H1 (cell line): ENCODE measurements around the gene C18orf54. TPM values are rescaled to one million over a fixed set of nuclear protein-coding genes. Genes with fewer than 3 reads are reported as not detected.
A peak's percentile ranks its signal among the peaks of the same experiment; 100 is the strongest.

Source experiments
- CTCF ChIA-PET: fragments of 300-600 bp; sonication (Branson Sonifier 250); formaldehyde crosslinking; loops from one replicate; lab custom pipeline; 2021; ENCODE audit not compliant: partially characterized antibody; lab: Charles Lee
- POLR2A ChIA-PET: fragments of 300-600 bp; sonication (Branson Sonifier 250); formaldehyde crosslinking; loops from one replicate; lab custom pipeline; 2021; ENCODE audit warnings: inconsistent platforms; ENCODE audit not compliant: partially characterized antibody; lab: Charles Lee
- DNase-seq, 2 experiments: peaks; one replicate each; pipeline versions ENCODE4 v3.0.0 to v3.0.0-alpha.2; 2010 to 2022; ENCODE audit warnings: low spot score in 2 of 2, low read depth in 1 of 2, mixed read lengths in 1 of 2
- FAIRE-seq: peaks from 2 replicates; lab custom pipeline; 2011; peaks lifted over from hg19 to GRCh38; lab: Jason Lieb, UNC
- H2AFZ ChIP-seq: 2 replicates; pipeline ENCODE4 v1.8.1; 2012; ENCODE audit warnings: low read length, inconsistent platforms
- H2AK5ac ChIP-seq: 2 replicates; pipeline ENCODE4 v1.6.1; 2013; ENCODE audit warnings: low read depth, low read length
- H2BK120ac ChIP-seq: replicated peaks from 2 replicates; pipeline ENCODE3; 2013; ENCODE audit warnings: low read depth, low read length, inconsistent platforms
- H2BK12ac ChIP-seq: 2 replicates; pipeline ENCODE4 v1.6.1; 2013; ENCODE audit warnings: low read depth, low read length
- H2BK15ac ChIP-seq: 2 replicates; pipeline ENCODE4 v1.6.1; 2013; ENCODE audit warnings: low read length
- H2BK20ac ChIP-seq: 2 replicates; pipeline ENCODE4 v1.6.1; 2013; ENCODE audit warnings: low read length
- H2BK5ac ChIP-seq: 2 replicates; pipeline ENCODE4 v1.6.1; 2013; ENCODE audit warnings: low read depth, low read length
- H3K14ac ChIP-seq: 2 replicates; pipeline ENCODE4 v1.6.1; 2013; ENCODE audit warnings: inconsistent platforms; ENCODE audit not compliant: insufficient read length
- H3K18ac ChIP-seq: 2 replicates; pipeline ENCODE4 v1.6.1; 2013; ENCODE audit warnings: low read length; ENCODE audit errors: extremely low read depth
- H3K23ac ChIP-seq: 2 replicates; pipeline ENCODE4 v1.6.1; 2013; ENCODE audit warnings: inconsistent platforms; ENCODE audit not compliant: insufficient read length
- H3K23me2 ChIP-seq: 2 replicates; pipeline ENCODE4 v1.6.1; 2013; ENCODE audit warnings: low read depth, low read length
- H3K27ac ChIP-seq: 2 replicates; pipeline ENCODE4 v1.6.1; 2011; ENCODE audit warnings: low read depth, low read length, inconsistent platforms
- H3K27me3 ChIP-seq, 4 experiments: replicated peaks in 1 of 4; 1 replicate in 1 of 4; 2 replicates in 3 of 4; pipeline versions ENCODE4 v1.6.1 to v1.8.1; 2011 to 2013; ENCODE audit warnings: low read length in 3 of 4, mild to moderate bottlenecking in 3 of 4, inconsistent platforms in 2 of 4, mixed read lengths in 2 of 4, moderate library complexity in 1 of 4; ENCODE audit not compliant: control insufficient read depth in 3 of 4, insufficient read depth in 3 of 4; ENCODE audit errors: extremely low read depth in 1 of 4
- H3K36me3 ChIP-seq, 4 experiments: 2 replicates each; pipeline versions ENCODE4 v1.6.1 to v1.8.1; 2011 to 2013; ENCODE audit warnings: mild to moderate bottlenecking in 4 of 4, low read length in 3 of 4, moderate library complexity in 2 of 4, control low read depth in 1 of 4, inconsistent platforms in 1 of 4; ENCODE audit not compliant: insufficient read depth in 4 of 4, control insufficient read depth in 2 of 4
- H3K4ac ChIP-seq: replicated peaks from 2 replicates; pipeline ENCODE3; 2013; ENCODE audit warnings: low read length, low read depth, mixed read lengths, inconsistent platforms; ENCODE audit not compliant: insufficient read length
- H3K4me1 ChIP-seq, 4 experiments: replicated peaks in 1 of 4; 1 replicate in 1 of 4; 2 replicates in 3 of 4; pipeline versions ENCODE4 v1.6.1 to v1.8.1; 2011 to 2013; ENCODE audit warnings: low read length in 3 of 4, inconsistent platforms in 2 of 4, mixed read lengths in 1 of 4; ENCODE audit not compliant: insufficient read depth in 4 of 4, control insufficient read depth in 3 of 4
- H3K4me2 ChIP-seq, 2 experiments: 2 replicates each; pipeline versions ENCODE4 v1.6.1 to v1.8.1; 2011 to 2013; ENCODE audit warnings: low read depth in 2 of 2, low read length in 2 of 2, control low read depth in 1 of 2, inconsistent platforms in 1 of 2, mild to moderate bottlenecking in 1 of 2; ENCODE audit not compliant: insufficient read depth in 1 of 2
- H3K4me3 ChIP-seq, 4 experiments: fragments of 200-600, 300-600 bp in 1 of 4; sonication (generic), shearing (Covaris generic), sonication (Bioruptor Twin) in 1 of 4; 2 replicates each; pipeline versions ENCODE4 v1.5.1 to v1.8.1; 2011 to 2016; ENCODE audit warnings: low read length in 4 of 4, low read depth in 3 of 4, control low read depth in 2 of 4, inconsistent platforms in 2 of 4, mild to moderate bottlenecking in 2 of 4, mixed read lengths in 1 of 4, moderate library complexity in 1 of 4; ENCODE audit not compliant: insufficient read depth in 2 of 4; ENCODE audit errors: extremely low read depth in 1 of 4
- H3K56ac ChIP-seq: replicated peaks from 2 replicates; pipeline ENCODE3; 2013; ENCODE audit warnings: low read depth, mild to moderate bottlenecking, mixed read lengths, low read length, inconsistent platforms; ENCODE audit not compliant: insufficient read length
- H3K79me1 ChIP-seq: 2 replicates; pipeline ENCODE4 v1.6.1; 2013; ENCODE audit warnings: low read depth, low read length, control low read depth
- H3K79me2 ChIP-seq, 2 experiments: 2 replicates each; pipeline versions ENCODE4 v1.6.1 to v1.8.1; 2012 to 2013; ENCODE audit warnings: low read length in 2 of 2, mild to moderate bottlenecking in 2 of 2, inconsistent platforms in 1 of 2; ENCODE audit not compliant: insufficient read depth in 2 of 2, control insufficient read depth in 1 of 2
- H3K9ac ChIP-seq, 4 experiments: replicated peaks in 1 of 4; 1 replicate in 1 of 4; 2 replicates in 3 of 4; pipeline versions ENCODE4 v1.6.1 to v1.8.1; 2011 to 2013; ENCODE audit warnings: low read depth in 3 of 4, low read length in 3 of 4, control low read depth in 2 of 4, mild to moderate bottlenecking in 2 of 4, moderate library complexity in 2 of 4, inconsistent platforms in 1 of 4; ENCODE audit errors: extremely low read depth in 1 of 4
- H3K9me3 ChIP-seq, 2 experiments: 2 replicates each; pipeline versions ENCODE4 v1.6.1 to v1.8.1; 2012 to 2013; ENCODE audit warnings: mild to moderate bottlenecking in 2 of 2, moderate library complexity in 2 of 2, control low read depth in 1 of 2, inconsistent platforms in 1 of 2, low read depth in 1 of 2, low read length in 1 of 2, mixed read lengths in 1 of 2; ENCODE audit not compliant: insufficient read depth in 2 of 2
- H4K20me1 ChIP-seq, 2 experiments: replicated peaks in 1 of 2; 2 replicates each; pipeline versions ENCODE3 to v1.8.1; 2011 to 2013; ENCODE audit warnings: inconsistent platforms in 2 of 2, low read length in 2 of 2, mild to moderate bottlenecking in 1 of 2; ENCODE audit not compliant: insufficient read depth in 2 of 2, control insufficient read depth in 1 of 2
- H4K5ac ChIP-seq: 2 replicates; pipeline ENCODE4 v1.6.1; 2013; ENCODE audit warnings: low read length, low read depth, mixed read lengths, inconsistent platforms; ENCODE audit not compliant: insufficient read length
- H4K8ac ChIP-seq: 2 replicates; pipeline ENCODE4 v1.8.0; 2013; ENCODE audit warnings: mild to moderate bottlenecking, moderate library complexity, low read length, inconsistent platforms; ENCODE audit not compliant: insufficient read depth; ENCODE audit errors: extremely low read depth
- H4K91ac ChIP-seq: replicated peaks from 2 replicates; pipeline ENCODE3; 2013; ENCODE audit warnings: low read length, mixed read lengths, inconsistent platforms; ENCODE audit not compliant: insufficient read length
- BACH1 ChIP-seq: IDR thresholded peaks from 2 replicates; pipeline ENCODE4 v1.6.1; 2012; ENCODE audit warnings: low read length, improper control_type of control experiment
- CEBPB ChIP-seq: IDR thresholded peaks from 2 replicates; pipeline ENCODE4 v1.6.1; 2012; ENCODE audit warnings: low read depth, low read length
- CHD1 ChIP-seq: IDR thresholded peaks from 2 replicates; pipeline ENCODE4 v1.6.1; 2012; ENCODE audit warnings: low read depth, low read length, improper control_type of control experiment
- EZH2 ChIP-seq: fragments of 200-600 bp; sonication (generic); IDR thresholded peaks from 2 replicates; pipeline ENCODE4 v1.7.1; 2012; ENCODE audit warnings: low read depth, mild to moderate bottlenecking, moderate library complexity, low read length, inconsistent platforms; ENCODE audit not compliant: severe bottlenecking
- GABPA ChIP-seq: IDR thresholded peaks from 2 replicates; pipeline ENCODE4 v1.6.1; 2011; ENCODE audit warnings: mild to moderate bottlenecking, low read length, moderate library complexity, borderline replicate concordance; ENCODE audit not compliant: insufficient read depth
- JUN ChIP-seq: IDR thresholded peaks from 2 replicates; pipeline ENCODE4 v1.6.1; 2011; ENCODE audit warnings: low read depth, mild to moderate bottlenecking, improper control_type of control experiment, low read length
- MAFK ChIP-seq: IDR thresholded peaks from 2 replicates; pipeline ENCODE4 v1.6.1; 2012; ENCODE audit warnings: low read depth, mild to moderate bottlenecking, improper control_type of control experiment, low read length
- NRF1 ChIP-seq: IDR thresholded peaks from 2 replicates; pipeline ENCODE4 v1.6.1; 2011; ENCODE audit warnings: mild to moderate bottlenecking, low read depth, low read length, improper control_type of control experiment
- PHF8 ChIP-seq: fragments of 200-600 bp; sonication (generic); conservative IDR thresholded peaks from 2 replicates; pipeline ENCODE4 v1.7.1; 2012; ENCODE audit warnings: low read depth, mild to moderate bottlenecking, inconsistent platforms, low read length, moderate library complexity
- RAD21 ChIP-seq, 2 experiments: IDR thresholded peaks in 1 of 2; conservative IDR thresholded peaks in 1 of 2; 2 replicates each; pipeline ENCODE4 v1.6.1; 2011; ENCODE audit warnings: low read depth in 2 of 2, low read length in 2 of 2, improper control_type of control experiment in 1 of 2, inconsistent platforms in 1 of 2, mild to moderate bottlenecking in 1 of 2, moderate library complexity in 1 of 2
- RFX5 ChIP-seq: IDR thresholded peaks from 2 replicates; pipeline ENCODE4 v1.6.1; 2011; ENCODE audit warnings: low read depth, low read length, improper control_type of control experiment, borderline replicate concordance
- SIRT6 ChIP-seq: IDR thresholded peaks from one replicate; pipeline ENCODE4 v1.7.1; 2012; ENCODE audit warnings: low read length, inconsistent platforms
- SP1 ChIP-seq: IDR thresholded peaks from 2 replicates; pipeline ENCODE4 v1.6.1; 2011; ENCODE audit warnings: low read depth, low read length
- TAF7 ChIP-seq: optimal IDR thresholded peaks from 2 replicates; pipeline ENCODE3; 2011; ENCODE audit warnings: low read depth, mild to moderate bottlenecking, inconsistent platforms, low read length, moderate library complexity, borderline replicate concordance
- TBP ChIP-seq: IDR thresholded peaks from 2 replicates; pipeline ENCODE4 v1.6.1; 2011; ENCODE audit warnings: low read depth, low read length, improper control_type of control experiment
- WGBS, 2 experiments: shearing (Covaris generic) in 1 of 2; methylation state at CpG; one replicate each; pipeline versions ENCODE4 v1.1.6 to v1.1.7; 2013 to 2015; ENCODE audit warnings: low lambda C conversion rate in 2 of 2, mixed read lengths in 2 of 2, inconsistent platforms in 1 of 2, low coverage in 1 of 2, missing lambda C conversion rate in 1 of 2; ENCODE audit not compliant: insufficient replicate concordance in 2 of 2, insufficient coverage in 1 of 2, insufficient read length in 1 of 2; ENCODE audit errors: extremely low coverage in 1 of 2, missing lambda C conversion rate in 1 of 2; 5-methylcytosine and 5-hydroxymethylcytosine counted together
- polyA plus RNA-seq, 7 experiments: library from polyadenylated mRNA; depleted of rRNA in 3 of 7; stranded (reverse) in 5 of 7; unstranded in 2 of 7; fragments of >200 nt in 5 of 7; fragments of 200-250 nt in 2 of 7; gene quantifications; 1 replicate in 5 of 7; 2 replicates in 1 of 7; 4 replicates in 1 of 7; pipeline versions ENCODE4 v1.2.1 to v1.2.3, GENCODE V29; 2011 to 2013; ENCODE audit warnings: missing spikeins in 2 of 7, mixed read lengths in 2 of 7
- total RNA-seq: library from RNA; stranded (reverse); fragmentation: NEBNext Ultra II Directional; extraction: Animal tissue kit (Norgen Biotek cat#: 25700); gene quantifications from 2 replicates; pipeline ENCODE4 v1.2.1, GENCODE V29; 2021

The C18orf54 gene
- total and polyA plus RNA-seq, 2 of the 8 experiments (the other 6 are each of a cell fraction or from before 2014, with no cell fraction given): 6.7 to 30.9 TPM

DNA sequence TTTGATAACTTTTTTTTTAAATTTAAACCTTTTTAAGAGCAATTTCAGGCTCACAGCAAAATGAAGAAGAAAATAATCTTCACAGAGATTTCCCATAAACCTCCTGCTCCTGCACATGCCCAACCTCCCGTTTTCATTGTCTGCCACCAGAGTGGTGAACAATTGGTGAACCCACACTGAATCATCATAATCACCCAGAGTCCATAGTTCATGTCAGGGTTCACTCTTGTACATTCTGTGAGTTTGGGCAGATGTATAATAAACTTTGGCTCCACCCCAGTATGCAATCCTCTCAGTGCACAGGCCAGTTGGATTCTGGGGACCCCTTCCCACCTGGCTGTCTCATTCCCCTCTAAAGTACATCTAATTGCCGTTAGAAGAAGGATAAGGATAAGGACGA lies 24.4 kb downstream of the C18orf54 start:
- Histone ChIP-seq H2BK15ac (no peak overlapping the region), H3K4ac (no peak overlapping the region), H3K14ac (no peak overlapping the region), H2BK120ac (no peak overlapping the region), H3K9me3 (no peaks in the 10 kb centered on the region; a peak in 1 of 4 replicates), H2BK20ac (no peak overlapping the region), H3K27ac (no peak overlapping the region), H3K9ac (no peak overlapping the region), H3K79me1 (no peaks in the 10 kb centered on the region), H3K36me3 (peaks cover 0 to 21% (median 2%) of the 10 kb centered on the region in 4 experiments; a peak in 3 of 8 replicates), H2AFZ (no peak overlapping the region), H4K91ac (no peak overlapping the region), H3K4me2 (peak overlapping the region in 1 of 2 experiments; percentile 9; a peak in 2 of 4 replicates), H2AK5ac (no peak overlapping the region), H4K20me1 (no peaks in the 10 kb centered on the region), H4K5ac (no peak overlapping the region), H3K18ac (no peak overlapping the region), H2BK5ac (peak overlapping the region; percentile 45; the same call in 1 of the 2 replicates), H4K8ac (no peak overlapping the region), H3K56ac (no peak overlapping the region), H3K4me1 (peaks cover 2 to 20% (median 7%) of the 10 kb centered on the region in 4 experiments; a peak in 4 of 7 replicates), H3K23ac (no peak overlapping the region), H3K27me3 (no peaks in the 10 kb centered on the region), H3K4me3 (no peak overlapping the region; a peak in 1 of 8 replicates), H2BK12ac (no peak overlapping the region), H3K23me2 (no peaks in the 10 kb centered on the region), H3K79me2 (no peaks in the 10 kb centered on the region)
- DNase-seq (no peak), FAIRE-seq (no peak)
- ChIA-PET POLR2A (interaction anchor here (1.3 kb wide), 1 partner anchor 24 kb away, joined by 3 read pairs; no protein-coding TSS in a partner anchor), CTCF (interaction anchor here (1.5 kb wide), 1 partner anchor 10 kb away, joined by 6 read pairs; no protein-coding TSS in a partner anchor)
- 88% methylated on average over 3 of the region's 3 CpGs; no CpG with 5 or more reads in 1 of the 2 experiments for WGBS, 2 experiments
- TF ChIP-seq RAD21 (IDR thresholded peaks at IDR 0.05 in 1 of 2, conservative IDR thresholded peaks at IDR 0.05 in 1 of 2; ENCODE audit: low read depth in 2 of 2, low read length in 2 of 2) (no peak), EZH2 (no peak), SP1 (no peak), CHD1 (no peak), RFX5 (no peak), PHF8 (no peak), BACH1 (no peak), GABPA (no peak), NRF1 (no peak), TBP (no peak), JUN (no peak), TAF7 (no peak), MAFK (no peak), CEBPB (no peak), SIRT6 (no peak)
